ENCODE data around the gene RAB26. TPM values are rescaled to one million over a fixed set of nuclear protein-coding genes. Genes with fewer than 3 reads are reported as not detected.
A peak's percentile ranks its signal among the peaks of the same experiment; 100 is the strongest.

RAB26 gene
- total and polyA plus RNA-seq, 2 of the 13 experiments (the other 11 are each of a cell fraction or from before 2014, with no cell fraction given), result 0.86 to 3.6 TPM

DNA sequence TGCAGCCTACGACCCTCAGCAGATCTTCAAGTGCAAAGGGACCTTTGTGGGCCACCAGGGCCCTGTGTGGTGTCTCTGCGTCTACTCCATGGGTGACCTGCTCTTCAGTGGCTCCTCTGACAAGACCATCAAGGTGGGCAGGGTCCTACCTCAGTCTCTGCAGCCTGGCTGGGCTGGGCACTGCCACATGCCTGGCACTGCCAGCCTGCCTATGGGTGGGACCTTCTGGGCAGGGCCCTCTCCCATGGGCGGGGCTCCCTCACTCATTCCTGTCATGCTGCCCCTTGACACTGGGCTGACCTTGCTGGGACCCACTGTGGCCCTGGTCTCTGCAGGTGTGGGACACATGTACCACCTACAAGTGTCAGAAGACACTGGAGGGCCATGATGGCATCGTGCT, 25.5 kb downstream of the RAB26 start:
- H4K20me1 ChIP-seq (ENCODE audit: insufficient read depth, low read length), result no peaks in the 10 kb centered on the region
- ATAC-seq (no peak), DNase-seq (ENCODE audit: low spot score) (no peak), FAIRE-seq (no peak)
- 100% methylated on average over 3 of the region's 4 CpGs for WGBS (ENCODE audit: low lambda C conversion rate)
- no TSS peak for BruUV-seq (replicated peaks)
- H2AFZ ChIP-seq (ENCODE audit: low read length), result no peak overlapping the region
- H3K36me3 ChIP-seq (replicated peaks in 1 of 2; ENCODE audit: control insufficient read depth in 1 of 2, insufficient read depth in 2 of 2, low read length in 2 of 2), result peaks cover 10 to 32% of the 10 kb centered on the region in 2 experiments; a peak in 2 of 5 replicates
- H3K9ac ChIP-seq (ENCODE audit: insufficient read depth, low read depth, low read length), result no peak overlapping the region
- H3K4me2 ChIP-seq (ENCODE audit: low read depth, low read length), result no peak overlapping the region
- in situ Hi-C loops (cut with HindIII; ENCODE audit: extremely low pct_ligation_motif_present, low pct_unique_long_range_greater_than_20kb), result no loop called here
- H3K27me3 ChIP-seq (ENCODE audit: control insufficient read depth in 1 of 2, insufficient read depth in 2 of 2, low read length in 2 of 2), result no peaks in the 10 kb centered on the region
- TF ChIP-seq ZNF296 (CRISPR knock-in tag; conservative IDR thresholded peaks at IDR 0.05), result no peak
- TF ChIP-seq MLLT10 (CRISPR knock-in tag; IDR thresholded peaks at IDR 0.05), result no peak
- peak; percentile 80 for TF ChIP-seq HNRNPL (IDR thresholded peaks at IDR 0.05; ENCODE audit: low read depth, low read length)
- no peak for TF ChIP-seq MAFF (IDR thresholded peaks at IDR 0.05; ENCODE audit: low read depth, low read length)
- no peak for TF ChIP-seq NR2F1 (CRISPR knock-in tag; IDR thresholded peaks at IDR 0.05)
- no peak overlapping the region for H3K27ac ChIP-seq (ENCODE audit: extremely low read length, insufficient read depth, low read length)
- H3K79me2 ChIP-seq (ENCODE audit: insufficient read depth, low read length), result no peaks in the 10 kb centered on the region
- POLR2A ChIA-PET, result interaction anchor here (1.0 kb wide), 1 partner anchor 16 kb away, joined by 3 read pairs; no protein-coding TSS in a partner anchor
- H3K4me1 ChIP-seq (ENCODE audit: insufficient read depth, low read length), result no peaks in the 10 kb centered on the region
- no peaks in the 10 kb centered on the region for H3K9me3 ChIP-seq (ENCODE audit: low read length)
- intact Hi-C loops (cut with micrococcal nuclease; ENCODE audit: unreplicated experiment), result no loop called here
- CTCF ChIA-PET (ENCODE audit: low intra/inter-chr PET ratio, low total read pairs), result no interaction called here
- no peak overlapping the region for H3K4me3 ChIP-seq (replicated peaks in 1 of 3; ENCODE audit: insufficient read depth in 1 of 3, low read depth in 2 of 3, low read length in 3 of 3)

DNA sequence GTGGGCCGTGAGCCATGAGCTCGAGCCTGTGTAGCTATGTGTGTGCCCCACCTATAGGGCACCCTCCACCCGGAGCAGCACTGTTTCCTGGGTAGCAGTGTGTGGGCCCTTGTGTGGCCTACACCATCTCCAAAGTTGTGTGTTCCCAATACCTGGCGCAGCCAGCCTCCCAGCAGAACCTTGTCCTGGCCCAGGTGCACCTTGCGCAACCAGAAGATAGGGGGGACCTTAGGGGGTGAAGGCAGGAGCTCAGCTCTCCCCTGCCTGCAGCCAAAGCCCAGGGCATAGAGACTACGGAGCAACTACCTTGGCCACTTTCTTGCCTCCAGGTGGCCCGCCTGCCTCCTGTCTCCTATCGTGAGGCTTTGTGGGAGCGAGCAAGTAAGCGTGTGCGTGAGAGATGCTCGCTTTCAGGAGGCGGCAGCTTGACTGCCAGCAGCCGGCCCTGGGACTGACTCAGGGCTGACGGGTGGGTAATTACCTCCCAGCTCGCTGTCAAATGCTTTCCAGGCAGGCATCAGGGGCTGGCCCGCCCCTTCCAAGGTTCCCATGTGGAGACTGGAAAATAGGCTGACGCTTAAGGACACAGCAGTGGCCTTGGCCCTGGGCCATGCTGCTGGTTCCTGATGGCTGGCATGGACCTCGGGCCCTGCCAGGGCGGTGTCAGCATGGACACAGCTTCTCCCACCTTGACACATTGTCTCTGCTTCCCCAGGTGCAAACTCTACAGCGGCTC, 26.1 kb downstream of the RAB26 start:
- Histone ChIP-seq H3K79me2 (ENCODE audit: insufficient read depth, low read length) (no peaks in the 10 kb centered on the region), H2AFZ (ENCODE audit: low read length) (no peak overlapping the region), H3K4me2 (ENCODE audit: low read depth, low read length) (no peak overlapping the region), H3K27ac (ENCODE audit: extremely low read length, insufficient read depth, low read length) (no peak overlapping the region), H4K20me1 (ENCODE audit: insufficient read depth, low read length) (no peaks in the 10 kb centered on the region), H3K4me3 (replicated peaks in 1 of 3; ENCODE audit: insufficient read depth in 1 of 3, low read depth in 2 of 3, low read length in 3 of 3) (no peak overlapping the region), H3K9ac (ENCODE audit: insufficient read depth, low read depth, low read length) (no peak overlapping the region), H3K9me3 (ENCODE audit: low read length) (no peaks in the 10 kb centered on the region), H3K27me3 (ENCODE audit: control insufficient read depth in 1 of 2, insufficient read depth in 2 of 2, low read length in 2 of 2) (no peaks in the 10 kb centered on the region), H3K36me3 (replicated peaks in 1 of 2; ENCODE audit: control insufficient read depth in 1 of 2, insufficient read depth in 2 of 2, low read length in 2 of 2) (peaks cover 10 to 30% of the 10 kb centered on the region in 2 experiments; a peak in 2 of 5 replicates), H3K4me1 (ENCODE audit: insufficient read depth, low read length) (no peaks in the 10 kb centered on the region)
- intact Hi-C loops (cut with micrococcal nuclease; ENCODE audit: unreplicated experiment), result no loop called here
- in situ Hi-C loops (cut with HindIII; ENCODE audit: extremely low pct_ligation_motif_present, low pct_unique_long_range_greater_than_20kb), result no loop called here
- FAIRE-seq (no peak), DNase-seq (ENCODE audit: low spot score) (no peak), ATAC-seq (no peak)
- CTCF ChIA-PET (ENCODE audit: low intra/inter-chr PET ratio, low total read pairs), result no interaction called here
- BruUV-seq (replicated peaks), result no TSS peak
- POLR2A ChIA-PET, result interaction anchor here (1.0 kb wide), 2 partner anchors 17 to 19 kb away, joined by 3 read pairs; partner anchors contain the start of gene TRAF7
- WGBS (ENCODE audit: low lambda C conversion rate), result 94% methylated on average over 8 of the region's 21 CpGs
- TF ChIP-seq, protein P1, sequence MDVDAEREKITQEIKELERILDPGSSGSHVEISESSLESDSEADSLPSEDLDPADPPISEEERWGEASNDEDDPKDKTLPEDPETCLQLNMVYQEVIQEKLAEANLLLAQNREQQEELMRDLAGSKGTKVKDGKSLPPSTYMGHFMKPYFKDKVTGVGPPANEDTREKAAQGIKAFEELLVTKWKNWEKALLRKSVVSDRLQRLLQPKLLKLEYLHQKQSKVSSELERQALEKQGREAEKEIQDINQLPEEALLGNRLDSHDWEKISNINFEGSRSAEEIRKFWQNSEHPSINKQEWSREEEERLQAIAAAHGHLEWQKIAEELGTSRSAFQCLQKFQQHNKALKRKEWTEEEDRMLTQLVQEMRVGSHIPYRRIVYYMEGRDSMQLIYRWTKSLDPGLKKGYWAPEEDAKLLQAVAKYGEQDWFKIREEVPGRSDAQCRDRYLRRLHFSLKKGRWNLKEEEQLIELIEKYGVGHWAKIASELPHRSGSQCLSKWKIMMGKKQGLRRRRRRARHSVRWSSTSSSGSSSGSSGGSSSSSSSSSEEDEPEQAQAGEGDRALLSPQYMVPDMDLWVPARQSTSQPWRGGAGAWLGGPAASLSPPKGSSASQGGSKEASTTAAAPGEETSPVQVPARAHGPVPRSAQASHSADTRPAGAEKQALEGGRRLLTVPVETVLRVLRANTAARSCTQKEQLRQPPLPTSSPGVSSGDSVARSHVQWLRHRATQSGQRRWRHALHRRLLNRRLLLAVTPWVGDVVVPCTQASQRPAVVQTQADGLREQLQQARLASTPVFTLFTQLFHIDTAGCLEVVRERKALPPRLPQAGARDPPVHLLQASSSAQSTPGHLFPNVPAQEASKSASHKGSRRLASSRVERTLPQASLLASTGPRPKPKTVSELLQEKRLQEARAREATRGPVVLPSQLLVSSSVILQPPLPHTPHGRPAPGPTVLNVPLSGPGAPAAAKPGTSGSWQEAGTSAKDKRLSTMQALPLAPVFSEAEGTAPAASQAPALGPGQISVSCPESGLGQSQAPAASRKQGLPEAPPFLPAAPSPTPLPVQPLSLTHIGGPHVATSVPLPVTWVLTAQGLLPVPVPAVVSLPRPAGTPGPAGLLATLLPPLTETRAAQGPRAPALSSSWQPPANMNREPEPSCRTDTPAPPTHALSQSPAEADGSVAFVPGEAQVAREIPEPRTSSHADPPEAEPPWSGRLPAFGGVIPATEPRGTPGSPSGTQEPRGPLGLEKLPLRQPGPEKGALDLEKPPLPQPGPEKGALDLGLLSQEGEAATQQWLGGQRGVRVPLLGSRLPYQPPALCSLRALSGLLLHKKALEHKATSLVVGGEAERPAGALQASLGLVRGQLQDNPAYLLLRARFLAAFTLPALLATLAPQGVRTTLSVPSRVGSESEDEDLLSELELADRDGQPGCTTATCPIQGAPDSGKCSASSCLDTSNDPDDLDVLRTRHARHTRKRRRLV (CRISPR knock-in tag; IDR thresholded peaks at IDR 0.05), result no peak
- TF ChIP-seq MAFG (CRISPR knock-in tag; IDR thresholded peaks at IDR 0.05) (no peak), AGO2 (optimal IDR thresholded peaks at IDR 0.05; ENCODE audit: low read depth, low read length) (peak; percentile 14), ZNF674 (CRISPR knock-in tag; IDR thresholded peaks at IDR 0.05; ENCODE audit: low read depth) (no peak), SKI (IDR thresholded peaks at IDR 0.05; ENCODE audit: partially characterized antibody) (no peak)
- TF ChIP-seq, protein P2, sequence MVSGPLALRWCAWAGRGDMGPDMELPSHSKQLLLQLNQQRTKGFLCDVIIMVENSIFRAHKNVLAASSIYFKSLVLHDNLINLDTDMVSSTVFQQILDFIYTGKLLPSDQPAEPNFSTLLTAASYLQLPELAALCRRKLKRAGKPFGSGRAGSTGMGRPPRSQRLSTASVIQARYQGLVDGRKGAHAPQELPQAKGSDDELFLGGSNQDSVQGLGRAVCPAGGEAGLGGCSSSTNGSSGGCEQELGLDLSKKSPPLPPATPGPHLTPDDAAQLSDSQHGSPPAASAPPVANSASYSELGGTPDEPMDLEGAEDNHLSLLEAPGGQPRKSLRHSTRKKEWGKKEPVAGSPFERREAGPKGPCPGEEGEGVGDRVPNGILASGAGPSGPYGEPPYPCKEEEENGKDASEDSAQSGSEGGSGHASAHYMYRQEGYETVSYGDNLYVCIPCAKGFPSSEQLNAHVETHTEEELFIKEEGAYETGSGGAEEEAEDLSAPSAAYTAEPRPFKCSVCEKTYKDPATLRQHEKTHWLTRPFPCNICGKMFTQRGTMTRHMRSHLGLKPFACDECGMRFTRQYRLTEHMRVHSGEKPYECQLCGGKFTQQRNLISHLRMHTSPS (CRISPR knock-in tag; IDR thresholded peaks at IDR 0.05; ENCODE audit: low read depth), result no peak
